ENCODE measurements around the gene RGL2.

DNA sequence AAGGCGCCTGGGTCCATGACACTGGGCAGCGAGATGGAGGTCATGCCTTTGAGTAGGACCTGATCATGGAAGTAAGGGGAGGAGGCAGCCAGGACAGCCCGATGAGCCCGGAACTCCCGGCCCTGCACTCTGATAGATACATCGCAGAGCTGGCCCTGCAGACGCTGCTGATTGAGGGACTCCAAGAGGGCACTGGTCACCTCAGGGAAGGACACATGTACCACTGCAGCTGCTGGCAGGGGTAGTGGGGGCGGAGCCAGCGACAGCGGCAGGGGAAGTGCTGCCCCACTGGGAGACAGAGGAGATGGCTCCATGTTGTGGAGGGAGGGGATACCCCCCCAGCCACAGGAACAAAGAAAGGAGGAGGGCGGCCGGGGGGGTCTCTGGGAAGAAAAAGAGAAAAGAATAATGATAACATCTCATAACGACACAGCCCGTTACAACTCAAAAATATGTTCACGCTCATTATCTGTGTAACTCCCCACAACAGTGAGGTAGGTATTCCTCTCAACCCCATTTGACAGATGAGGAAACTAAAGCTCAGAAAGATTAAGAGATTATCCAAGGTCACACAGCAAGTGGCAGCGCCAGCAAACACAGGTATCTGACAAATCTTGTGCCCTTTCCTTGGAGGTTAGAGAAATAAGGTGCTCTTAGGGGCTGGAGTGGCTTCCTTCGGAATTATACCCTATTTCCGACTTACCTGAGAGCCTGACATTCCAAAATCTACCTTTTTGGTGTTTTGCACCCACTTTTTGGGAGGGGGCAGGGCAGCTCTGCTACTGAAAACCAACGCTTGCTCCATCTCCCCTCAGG, 18.1 kb upstream of the RGL2 start:
- no peak for TF ChIP-seq CEBPB (IDR thresholded peaks at IDR 0.05; ENCODE audit: low read depth, low read length)
- TF ChIP-seq MXI1 (IDR thresholded peaks at IDR 0.05; ENCODE audit: borderline replicate concordance, low read depth, low read length) = no peak
- TF ChIP-seq, protein P1, sequence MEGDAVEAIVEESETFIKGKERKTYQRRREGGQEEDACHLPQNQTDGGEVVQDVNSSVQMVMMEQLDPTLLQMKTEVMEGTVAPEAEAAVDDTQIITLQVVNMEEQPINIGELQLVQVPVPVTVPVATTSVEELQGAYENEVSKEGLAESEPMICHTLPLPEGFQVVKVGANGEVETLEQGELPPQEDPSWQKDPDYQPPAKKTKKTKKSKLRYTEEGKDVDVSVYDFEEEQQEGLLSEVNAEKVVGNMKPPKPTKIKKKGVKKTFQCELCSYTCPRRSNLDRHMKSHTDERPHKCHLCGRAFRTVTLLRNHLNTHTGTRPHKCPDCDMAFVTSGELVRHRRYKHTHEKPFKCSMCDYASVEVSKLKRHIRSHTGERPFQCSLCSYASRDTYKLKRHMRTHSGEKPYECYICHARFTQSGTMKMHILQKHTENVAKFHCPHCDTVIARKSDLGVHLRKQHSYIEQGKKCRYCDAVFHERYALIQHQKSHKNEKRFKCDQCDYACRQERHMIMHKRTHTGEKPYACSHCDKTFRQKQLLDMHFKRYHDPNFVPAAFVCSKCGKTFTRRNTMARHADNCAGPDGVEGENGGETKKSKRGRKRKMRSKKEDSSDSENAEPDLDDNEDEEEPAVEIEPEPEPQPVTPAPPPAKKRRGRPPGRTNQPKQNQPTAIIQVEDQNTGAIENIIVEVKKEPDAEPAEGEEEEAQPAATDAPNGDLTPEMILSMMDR (conservative IDR thresholded peaks at IDR 0.05; ENCODE audit: low read depth, low read length) = no peak
- TF ChIP-seq MAFK (IDR thresholded peaks at IDR 0.05; ENCODE audit: low read depth, low read length) = no peak
- TF ChIP-seq ELK1 (IDR thresholded peaks at IDR 0.05; ENCODE audit: borderline replicate concordance, low read depth, low read length) = no peak
- TF ChIP-seq SMC3 (IDR thresholded peaks at IDR 0.05; ENCODE audit: low read depth, low read length) = no peak
- TF ChIP-seq, protein P2, sequence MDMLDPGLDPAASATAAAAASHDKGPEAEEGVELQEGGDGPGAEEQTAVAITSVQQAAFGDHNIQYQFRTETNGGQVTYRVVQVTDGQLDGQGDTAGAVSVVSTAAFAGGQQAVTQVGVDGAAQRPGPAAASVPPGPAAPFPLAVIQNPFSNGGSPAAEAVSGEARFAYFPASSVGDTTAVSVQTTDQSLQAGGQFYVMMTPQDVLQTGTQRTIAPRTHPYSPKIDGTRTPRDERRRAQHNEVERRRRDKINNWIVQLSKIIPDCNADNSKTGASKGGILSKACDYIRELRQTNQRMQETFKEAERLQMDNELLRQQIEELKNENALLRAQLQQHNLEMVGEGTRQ (IDR thresholded peaks at IDR 0.05; ENCODE audit: low read depth, low read length) = no peak
- no peak for TF ChIP-seq BHLHE40 (IDR thresholded peaks at IDR 0.05; ENCODE audit: low read depth, low read length)
- TF ChIP-seq RAD21 (IDR thresholded peaks at IDR 0.05; ENCODE audit: low read length) = no peak
- TF ChIP-seq POLR2A (IDR thresholded peaks at IDR 0.05; ENCODE audit: low read depth, low read length) = no peak
- no peak for TF ChIP-seq FOS (IDR thresholded peaks at IDR 0.05; ENCODE audit: low read depth, low read length)

Data from IMR-90 (cell line).